ENCODE data around the gene AARS1. TPM values are rescaled to one million over a fixed set of nuclear protein-coding genes. Genes with fewer than 3 reads are reported as not detected.
"Not testable (repeated sequence)": the region's sequence is repeated elsewhere in the genome, so short reads cannot be mapped to it uniquely, and the experiment has no call there.

The AARS1 gene
- total and polyA plus RNA-seq, 7 experiments from 2014 or later = 24.2 to 96.7 (median 60.3) TPM

- Mint-ChIP-seq H3K9me3 (no peaks in the 10 kb centered on the region), H3K4me1 (peaks cover 0 to 2% (median 0%) of the 10 kb centered on the region in 7 donors), H3K27ac (no peak overlapping the region), H3K36me3 (peaks cover 0 to 13% (median 5%) of the 10 kb centered on the region in 5 donors), H3K4me3 (no peak overlapping the region), H3K27me3 (no peaks in the 10 kb centered on the region)
- CTCF ChIA-PET = interaction anchor here (0.6 to 1.2 kb wide), 3 partner anchors 20 to 354 kb away, joined by 3 to 4 read pairs (median 3); no protein-coding TSS in a partner anchor
- DNase-seq (no peak), ATAC-seq (no peak)
- H3K36me3 ChIP-seq (ENCODE audit: control insufficient read depth in 2 of 3, insufficient read depth in 3 of 3, low read length in 3 of 3) = peaks cover 0 to 39% (median 3%) of the 10 kb centered on the region in 3 experiments
- POLR2A ChIA-PET = interaction anchor here (0.6 to 1.7 kb wide), 3 partner anchors 14 to 474 kb away, joined by 3 to 6 read pairs (median 4); no protein-coding TSS in a partner anchor
- H3K9me3 ChIP-seq (ENCODE audit: control insufficient read depth in 2 of 3, low read length in 3 of 3) = no peaks in the 10 kb centered on the region
- no peaks in the 10 kb centered on the region for H3K4me1 ChIP-seq (ENCODE audit: control insufficient read depth in 2 of 2, insufficient read depth in 2 of 2, low read length in 2 of 2)
- H3K27ac ChIP-seq (ENCODE audit: low read depth, low read length) = no peak overlapping the region
- intact Hi-C loops (cut with micrococcal nuclease) = no loop called here
- no peak overlapping the region for H3K4me3 ChIP-seq (ENCODE audit: low read length)
- no peaks in the 10 kb centered on the region for H3K27me3 ChIP-seq (ENCODE audit: control insufficient read depth in 2 of 2, insufficient read depth in 2 of 2, low read length in 2 of 2)
These were observed 35.9 kb upstream of the AARS1 start for GRCh38 chr16:70324998-70325747.

GRCh38 chr16:70320121-70320520 is 30.8 kb upstream of the AARS1 start:
- CTCF ChIA-PET = interaction anchor here (1.1 to 1.7 kb wide), 2 partner anchors 21 to 309 kb away, joined by 3 to 5 read pairs; partner anchors contain the start of gene DDX19B
- Histone ChIP-seq H3K27ac (ENCODE audit: low read depth, low read length) (no peak overlapping the region), H3K4me3 (ENCODE audit: low read length) (no peak overlapping the region), H3K36me3 (ENCODE audit: control insufficient read depth in 2 of 3, insufficient read depth in 3 of 3, low read length in 3 of 3) (peaks cover 0 to 55% (median 6%) of the 10 kb centered on the region in 3 experiments), H3K27me3 (ENCODE audit: control insufficient read depth in 2 of 2, insufficient read depth in 2 of 2, low read length in 2 of 2) (no peaks in the 10 kb centered on the region), H3K4me1 (ENCODE audit: control insufficient read depth in 2 of 2, insufficient read depth in 2 of 2, low read length in 2 of 2) (no peaks in the 10 kb centered on the region), H3K9me3 (ENCODE audit: control insufficient read depth in 2 of 3, low read length in 3 of 3) (no peaks in the 10 kb centered on the region)
- no peak overlapping the region for H3K4me3 Mint-ChIP-seq
- no peaks in the 10 kb centered on the region for H3K9me3 Mint-ChIP-seq
- no peak for DNase-seq
- no peaks in the 10 kb centered on the region for H3K27me3 Mint-ChIP-seq
- peaks cover 0 to 13% (median 7%) of the 10 kb centered on the region in 5 donors for H3K36me3 Mint-ChIP-seq
- POLR2A ChIA-PET = interaction anchor here (0.6 kb wide), 2 partner anchors 22 to 251 kb away, joined by 3 to 4 read pairs; no protein-coding TSS in a partner anchor
- peaks cover 0 to 2% (median 0%) of the 10 kb centered on the region in 7 donors for H3K4me1 Mint-ChIP-seq
- intact Hi-C loops (cut with micrococcal nuclease) = no loop called here
- no peak for ATAC-seq
- no peak overlapping the region for H3K27ac Mint-ChIP-seq

GRCh38 chr16:70307726-70308125 is 18.4 kb upstream of the AARS1 start:
- H3K27ac ChIP-seq (ENCODE audit: low read depth, low read length); H3K36me3 ChIP-seq (ENCODE audit: control insufficient read depth in 2 of 3, insufficient read depth in 3 of 3, low read length in 3 of 3); H3K4me3 ChIP-seq (ENCODE audit: low read length); H3K9me3 Mint-ChIP-seq; H3K4me3 Mint-ChIP-seq; H3K27me3 Mint-ChIP-seq; H3K27me3 ChIP-seq (ENCODE audit: control insufficient read depth in 2 of 2, insufficient read depth in 2 of 2, low read length in 2 of 2); H3K4me1 ChIP-seq (ENCODE audit: control insufficient read depth in 2 of 2, insufficient read depth in 2 of 2, low read length in 2 of 2); H3K9me3 ChIP-seq (ENCODE audit: control insufficient read depth in 2 of 3, low read length in 3 of 3); ATAC-seq; DNase-seq; H3K36me3 Mint-ChIP-seq; H3K27ac Mint-ChIP-seq: not testable (repeated sequence)
- intact Hi-C loops (cut with micrococcal nuclease) = loop anchor here in 1 of 2 donors (1.0 kb wide), 1 partner anchor 20 kb away; no protein-coding TSS in a partner anchor
- peaks cover 10 to 29% (median 27%) of the 10 kb centered on the region in 7 donors for H3K4me1 Mint-ChIP-seq
- CTCF ChIA-PET = interaction anchor here (0.6 kb wide), 1 partner anchor 17 kb away, joined by 3 read pairs; no protein-coding TSS in a partner anchor
- POLR2A ChIA-PET = interaction anchor here (1.0 kb wide), 1 partner anchor 80 kb away, joined by 3 read pairs; no protein-coding TSS in a partner anchor

- DNase-seq (no peak), ATAC-seq (no peak)
- no peaks in the 10 kb centered on the region for H3K9me3 ChIP-seq (ENCODE audit: control insufficient read depth in 2 of 3, low read length in 3 of 3)
- H3K4me1 ChIP-seq (ENCODE audit: control insufficient read depth in 2 of 2, insufficient read depth in 2 of 2, low read length in 2 of 2) = no peaks in the 10 kb centered on the region
- ChIA-PET CTCF (interaction anchor here (0.6 kb wide), 1 partner anchor 17 kb away, joined by 3 read pairs; no protein-coding TSS in a partner anchor), POLR2A (interaction anchor here (0.5 to 1.2 kb wide), 3 partner anchors 14 to 29 kb away, joined by 3 to 6 read pairs (median 3); partner anchors contain the start of gene AARS1)
- no peak overlapping the region for H3K4me3 Mint-ChIP-seq
- H3K36me3 Mint-ChIP-seq = peaks cover 0 to 15% (median 14%) of the 10 kb centered on the region in 5 donors
- peaks cover 0 to 3% (median 0%) of the 10 kb centered on the region in 3 experiments for H3K36me3 ChIP-seq (ENCODE audit: control insufficient read depth in 2 of 3, insufficient read depth in 3 of 3, low read length in 3 of 3)
- peaks cover 11 to 37% (median 29%) of the 10 kb centered on the region in 7 donors for H3K4me1 Mint-ChIP-seq
- peak overlapping the region in 1 of 9 donors; percentile 12 for H3K27ac Mint-ChIP-seq
- H3K27me3 Mint-ChIP-seq = no peaks in the 10 kb centered on the region
- intact Hi-C loops (cut with micrococcal nuclease) = no loop called here
- no peak overlapping the region for H3K4me3 ChIP-seq (ENCODE audit: low read length)
- H3K27me3 ChIP-seq (ENCODE audit: control insufficient read depth in 2 of 2, insufficient read depth in 2 of 2, low read length in 2 of 2) = no peaks in the 10 kb centered on the region
- peaks cover 0 to 6% (median 0%) of the 10 kb centered on the region in 11 donors for H3K9me3 Mint-ChIP-seq
- H3K27ac ChIP-seq (ENCODE audit: low read depth, low read length) = no peak overlapping the region
These were observed 17.6 kb upstream of the AARS1 start for GRCh38 chr16:70306880-70307279.

GRCh38 chr16:70304892-70305448 is 15.7 kb upstream of the AARS1 start:
- DNase-seq = no peak
- intact Hi-C loops (cut with micrococcal nuclease) = no loop called here
- no peak for ATAC-seq
- no peaks in the 10 kb centered on the region for H3K27me3 Mint-ChIP-seq
- H3K4me3 Mint-ChIP-seq = peak overlapping the region in 3 of 10 donors; percentile 22 to 38 (median 32)
- H3K36me3 Mint-ChIP-seq = peaks cover 8 to 30% (median 27%) of the 10 kb centered on the region in 5 donors
- no peaks in the 10 kb centered on the region for H3K36me3 ChIP-seq (ENCODE audit: control insufficient read depth in 2 of 3, insufficient read depth in 3 of 3, low read length in 3 of 3)
- no peaks in the 10 kb centered on the region for H3K4me1 ChIP-seq (ENCODE audit: control insufficient read depth in 2 of 2, insufficient read depth in 2 of 2, low read length in 2 of 2)
- H3K4me1 Mint-ChIP-seq = peaks cover 27 to 56% (median 47%) of the 10 kb centered on the region in 7 donors
- no peak overlapping the region for H3K4me3 ChIP-seq (ENCODE audit: low read length)
- H3K27me3 ChIP-seq (ENCODE audit: control insufficient read depth in 2 of 2, insufficient read depth in 2 of 2, low read length in 2 of 2) = no peaks in the 10 kb centered on the region
- H3K9me3 Mint-ChIP-seq = peaks cover 0 to 17% (median 8%) of the 10 kb centered on the region in 11 donors
- H3K27ac ChIP-seq (ENCODE audit: low read depth, low read length) = no peak overlapping the region
- ChIA-PET POLR2A (no interaction called here), CTCF (no interaction called here)
- H3K27ac Mint-ChIP-seq = peak overlapping the region in 8 of 9 donors; percentile 1 to 79 (median 37)
- H3K9me3 ChIP-seq (ENCODE audit: control insufficient read depth in 2 of 3, low read length in 3 of 3) = no peaks in the 10 kb centered on the region

- ATAC-seq (no peak), DNase-seq (no peak)
- peaks cover 0 to 4% of the 10 kb centered on the region in 2 donors for H3K4me1 ChIP-seq (ENCODE audit: control insufficient read depth in 2 of 2, insufficient read depth in 2 of 2, low read length in 2 of 2)
- Mint-ChIP-seq H3K4me3 (no peak overlapping the region), H3K27me3 (no peaks in the 10 kb centered on the region), H3K9me3 (peaks cover 0 to 17% (median 8%) of the 10 kb centered on the region in 11 donors), H3K27ac (peak overlapping the region in 4 of 9 donors; percentile 1 to 99 (median 23)), H3K4me1 (peaks cover 34 to 69% (median 63%) of the 10 kb centered on the region in 7 donors), H3K36me3 (peaks cover 8 to 33% (median 27%) of the 10 kb centered on the region in 5 donors)
- intact Hi-C loops (cut with micrococcal nuclease) = no loop called here
- H3K36me3 ChIP-seq (ENCODE audit: control insufficient read depth in 2 of 3, insufficient read depth in 3 of 3, low read length in 3 of 3) = peaks cover 0 to 4% (median 0%) of the 10 kb centered on the region in 3 experiments
- H3K27ac ChIP-seq (ENCODE audit: low read depth, low read length) = no peak overlapping the region
- CTCF ChIA-PET = no interaction called here
- no peaks in the 10 kb centered on the region for H3K27me3 ChIP-seq (ENCODE audit: control insufficient read depth in 2 of 2, insufficient read depth in 2 of 2, low read length in 2 of 2)
- POLR2A ChIA-PET = interaction anchor here (0.9 kb wide), 1 partner anchor 14 kb away, joined by 5 read pairs; the partner anchor contains the start of gene AARS1
- H3K4me3 ChIP-seq (ENCODE audit: low read length) = no peak overlapping the region
- no peaks in the 10 kb centered on the region for H3K9me3 ChIP-seq (ENCODE audit: control insufficient read depth in 2 of 3, low read length in 3 of 3)
These were observed 13.4 kb upstream of the AARS1 start for GRCh38 chr16:70302745-70303144.

All from naive thymus-derived CD4-positive, alpha-beta T cell (primary cell).